Suprapubic skin (tissue), 3 donors: ENCODE results near the gene PADI4.

ENCODE experiments used
- EP300 ChIP-seq: sonication (generic); formaldehyde crosslinking; IDR thresholded peaks from one replicate; pipeline ENCODE4 v1.6.1; 2017; ENCODE audit warnings: antibody characterized with exemption
- TF ChIP-seq, protein P1 (sequence below), 2 donors: fragments of 200-600 bp in 1 of 2; fragments of 450-650 bp in 1 of 2; sonication (generic) in 1 of 2; IDR thresholded peaks; one replicate each; pipeline ENCODE4 v1.5.1; 2016 to 2019; ENCODE audit warnings: antibody characterized with exemption in 2 of 2, mild to moderate bottlenecking in 1 of 2, moderate library complexity in 1 of 2

- TF ChIP-seq, protein P1, sequence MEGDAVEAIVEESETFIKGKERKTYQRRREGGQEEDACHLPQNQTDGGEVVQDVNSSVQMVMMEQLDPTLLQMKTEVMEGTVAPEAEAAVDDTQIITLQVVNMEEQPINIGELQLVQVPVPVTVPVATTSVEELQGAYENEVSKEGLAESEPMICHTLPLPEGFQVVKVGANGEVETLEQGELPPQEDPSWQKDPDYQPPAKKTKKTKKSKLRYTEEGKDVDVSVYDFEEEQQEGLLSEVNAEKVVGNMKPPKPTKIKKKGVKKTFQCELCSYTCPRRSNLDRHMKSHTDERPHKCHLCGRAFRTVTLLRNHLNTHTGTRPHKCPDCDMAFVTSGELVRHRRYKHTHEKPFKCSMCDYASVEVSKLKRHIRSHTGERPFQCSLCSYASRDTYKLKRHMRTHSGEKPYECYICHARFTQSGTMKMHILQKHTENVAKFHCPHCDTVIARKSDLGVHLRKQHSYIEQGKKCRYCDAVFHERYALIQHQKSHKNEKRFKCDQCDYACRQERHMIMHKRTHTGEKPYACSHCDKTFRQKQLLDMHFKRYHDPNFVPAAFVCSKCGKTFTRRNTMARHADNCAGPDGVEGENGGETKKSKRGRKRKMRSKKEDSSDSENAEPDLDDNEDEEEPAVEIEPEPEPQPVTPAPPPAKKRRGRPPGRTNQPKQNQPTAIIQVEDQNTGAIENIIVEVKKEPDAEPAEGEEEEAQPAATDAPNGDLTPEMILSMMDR (IDR thresholded peaks at IDR 0.05), result no peak
- TF ChIP-seq EP300, result no peak
These were observed 596 bp downstream of the PADI4 start for GRCh38 chr1:17308593-17308992.
